ENCODE measurements around the gene CLTB.
"Not testable (repeated sequence)": the region's sequence is repeated elsewhere in the genome, so short reads cannot be mapped to it uniquely, and the experiment has no call there.

The CLTB gene

DNA sequence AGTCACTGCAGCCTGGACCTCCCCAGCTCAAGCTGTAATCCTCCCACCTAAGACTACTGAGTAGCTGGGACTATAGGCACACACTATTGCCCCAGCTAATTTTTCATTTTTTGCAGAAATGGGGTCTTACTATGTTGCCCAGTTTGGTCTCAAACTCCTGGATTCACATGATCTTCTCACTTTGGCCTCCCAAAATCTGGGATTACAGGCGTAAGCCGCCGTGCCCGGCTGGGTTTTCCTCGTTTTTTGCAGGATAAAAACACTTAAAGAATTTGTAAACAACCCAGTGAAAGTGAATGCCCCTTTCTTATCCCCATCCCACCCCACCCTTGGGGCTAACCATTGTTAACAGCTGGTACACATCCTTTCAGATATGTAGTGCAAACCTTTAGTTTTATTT, 7.7 kb downstream of the CLTB start:
- TF ChIP-seq, protein P1, sequence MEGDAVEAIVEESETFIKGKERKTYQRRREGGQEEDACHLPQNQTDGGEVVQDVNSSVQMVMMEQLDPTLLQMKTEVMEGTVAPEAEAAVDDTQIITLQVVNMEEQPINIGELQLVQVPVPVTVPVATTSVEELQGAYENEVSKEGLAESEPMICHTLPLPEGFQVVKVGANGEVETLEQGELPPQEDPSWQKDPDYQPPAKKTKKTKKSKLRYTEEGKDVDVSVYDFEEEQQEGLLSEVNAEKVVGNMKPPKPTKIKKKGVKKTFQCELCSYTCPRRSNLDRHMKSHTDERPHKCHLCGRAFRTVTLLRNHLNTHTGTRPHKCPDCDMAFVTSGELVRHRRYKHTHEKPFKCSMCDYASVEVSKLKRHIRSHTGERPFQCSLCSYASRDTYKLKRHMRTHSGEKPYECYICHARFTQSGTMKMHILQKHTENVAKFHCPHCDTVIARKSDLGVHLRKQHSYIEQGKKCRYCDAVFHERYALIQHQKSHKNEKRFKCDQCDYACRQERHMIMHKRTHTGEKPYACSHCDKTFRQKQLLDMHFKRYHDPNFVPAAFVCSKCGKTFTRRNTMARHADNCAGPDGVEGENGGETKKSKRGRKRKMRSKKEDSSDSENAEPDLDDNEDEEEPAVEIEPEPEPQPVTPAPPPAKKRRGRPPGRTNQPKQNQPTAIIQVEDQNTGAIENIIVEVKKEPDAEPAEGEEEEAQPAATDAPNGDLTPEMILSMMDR (conservative IDR thresholded peaks at IDR 0.05): no peak
- no peak overlapping the region for H3K27ac ChIP-seq

GRCh38 chr5:176408252-176408573, 8.1 kb downstream of the CLTB start:
- not testable (repeated sequence) for H3K27ac ChIP-seq

DNA sequence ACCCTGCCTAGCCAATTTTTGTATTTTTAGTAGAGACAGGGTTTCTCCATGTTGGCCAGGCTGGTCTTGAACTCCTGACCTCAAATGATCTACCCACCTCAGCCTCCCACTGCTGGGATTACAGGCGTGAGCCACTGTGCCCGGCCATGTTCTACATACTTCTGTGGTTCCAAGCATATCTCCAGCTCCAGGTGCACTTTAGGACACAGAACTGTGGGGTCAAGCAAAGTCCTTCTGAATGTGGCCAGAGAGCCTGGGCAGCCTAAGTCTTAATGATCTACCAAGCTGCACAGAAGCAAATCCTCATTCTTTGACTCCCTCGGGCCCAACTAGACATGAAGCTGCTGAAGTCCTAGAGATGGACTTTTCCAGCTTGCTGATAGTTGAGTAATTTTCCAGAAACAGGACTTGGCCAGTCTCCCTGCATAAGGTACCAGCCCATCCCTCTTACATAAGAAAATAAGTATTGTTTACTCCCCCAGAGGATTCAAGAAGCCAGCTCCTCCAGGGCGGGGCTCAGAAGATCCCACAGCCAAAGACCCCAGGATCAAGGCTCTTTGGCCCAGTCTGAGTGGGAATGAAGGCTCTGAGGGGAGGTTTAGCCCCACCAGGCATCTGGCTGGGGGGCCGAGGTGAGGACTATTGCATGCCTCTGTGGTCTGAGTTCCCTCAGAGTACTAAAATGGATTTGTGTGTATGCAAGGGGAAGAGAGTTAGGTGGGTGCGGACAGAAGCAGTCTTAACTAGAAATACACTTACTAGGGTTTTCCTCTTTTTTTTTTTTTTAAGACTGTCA, 8.7 kb downstream of the CLTB start:
- H3K27ac ChIP-seq: no peak overlapping the region
- TF ChIP-seq, protein P1 (conservative IDR thresholded peaks at IDR 0.05): no peak

DNA sequence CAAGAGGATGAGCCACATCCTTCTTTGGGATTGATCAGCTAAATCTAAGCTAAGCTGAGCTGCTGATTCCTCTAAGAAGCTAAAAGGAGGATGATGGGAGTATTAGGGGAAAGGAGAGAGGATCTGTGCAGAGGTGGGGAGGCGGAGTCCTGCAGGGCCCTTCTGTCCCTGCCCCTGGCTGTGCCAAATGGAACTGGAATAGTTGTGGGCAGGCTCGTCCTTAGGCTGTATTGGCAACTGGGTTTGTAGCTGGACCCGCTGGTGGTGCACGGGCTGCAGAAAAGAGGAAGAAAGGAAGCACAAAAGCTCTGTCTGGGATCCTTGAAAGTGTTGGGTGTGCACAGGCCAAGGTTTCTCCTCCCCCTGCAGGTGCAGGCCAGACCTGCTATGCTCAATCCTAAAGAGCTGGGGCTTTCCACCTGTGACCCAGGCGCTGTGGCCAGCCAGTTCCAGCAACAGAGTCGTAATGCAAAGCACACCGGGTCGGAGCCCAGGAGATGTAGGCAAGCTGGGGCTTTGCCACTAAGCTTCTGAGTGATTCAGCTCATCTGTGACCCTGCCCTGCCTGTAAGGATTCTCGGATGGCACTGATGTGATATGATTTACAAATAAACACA, 9.8 kb downstream of the CLTB start:
- H3K27ac ChIP-seq: no peak overlapping the region

DNA sequence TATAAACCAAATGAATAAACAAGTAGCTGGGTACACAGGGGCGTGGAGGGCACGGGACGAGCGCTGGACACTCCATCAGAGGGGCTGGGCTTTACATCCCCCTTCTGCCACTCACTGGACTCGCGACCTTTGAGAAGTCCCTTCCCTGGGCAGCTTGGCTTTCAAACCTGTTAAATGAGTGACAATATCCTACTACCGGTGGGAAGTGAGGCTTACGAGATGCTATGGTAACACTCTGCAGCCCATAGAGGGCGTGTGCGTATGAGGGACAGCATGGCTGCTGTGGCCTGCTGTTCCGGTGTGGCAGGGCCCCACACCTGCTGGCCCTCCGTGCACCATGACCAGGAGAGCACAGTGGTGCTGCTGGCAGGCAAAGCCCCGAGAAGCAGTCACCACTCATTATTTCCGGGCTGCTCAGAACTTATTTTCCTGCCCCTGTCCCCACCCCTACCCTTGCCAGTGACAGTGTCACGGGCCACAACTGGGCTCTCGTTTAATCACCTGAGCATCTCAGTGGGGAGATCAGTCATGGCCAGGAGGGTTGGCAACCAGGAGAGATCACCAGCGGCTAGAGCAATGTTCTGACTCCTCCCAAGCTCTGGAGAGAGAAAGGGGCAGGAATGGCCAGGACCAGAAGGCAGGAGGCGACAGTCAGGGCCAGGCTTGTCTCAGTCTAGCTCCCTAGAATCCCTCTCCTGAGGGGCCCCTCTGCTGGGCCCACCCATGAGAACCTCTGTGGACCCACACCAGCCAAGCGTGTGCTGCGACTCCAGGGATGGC, 10.5 kb downstream of the CLTB start:
- no peak overlapping the region for H3K27ac ChIP-seq
- TF ChIP-seq, protein P1 (conservative IDR thresholded peaks at IDR 0.05): peak; percentile 4; the same call in 1 of the 2 replicates

More for the DNA sequence above, 9.8 kb downstream of the CLTB start:
- TF ChIP-seq, protein P1 (conservative IDR thresholded peaks at IDR 0.05): no peak

DNA sequence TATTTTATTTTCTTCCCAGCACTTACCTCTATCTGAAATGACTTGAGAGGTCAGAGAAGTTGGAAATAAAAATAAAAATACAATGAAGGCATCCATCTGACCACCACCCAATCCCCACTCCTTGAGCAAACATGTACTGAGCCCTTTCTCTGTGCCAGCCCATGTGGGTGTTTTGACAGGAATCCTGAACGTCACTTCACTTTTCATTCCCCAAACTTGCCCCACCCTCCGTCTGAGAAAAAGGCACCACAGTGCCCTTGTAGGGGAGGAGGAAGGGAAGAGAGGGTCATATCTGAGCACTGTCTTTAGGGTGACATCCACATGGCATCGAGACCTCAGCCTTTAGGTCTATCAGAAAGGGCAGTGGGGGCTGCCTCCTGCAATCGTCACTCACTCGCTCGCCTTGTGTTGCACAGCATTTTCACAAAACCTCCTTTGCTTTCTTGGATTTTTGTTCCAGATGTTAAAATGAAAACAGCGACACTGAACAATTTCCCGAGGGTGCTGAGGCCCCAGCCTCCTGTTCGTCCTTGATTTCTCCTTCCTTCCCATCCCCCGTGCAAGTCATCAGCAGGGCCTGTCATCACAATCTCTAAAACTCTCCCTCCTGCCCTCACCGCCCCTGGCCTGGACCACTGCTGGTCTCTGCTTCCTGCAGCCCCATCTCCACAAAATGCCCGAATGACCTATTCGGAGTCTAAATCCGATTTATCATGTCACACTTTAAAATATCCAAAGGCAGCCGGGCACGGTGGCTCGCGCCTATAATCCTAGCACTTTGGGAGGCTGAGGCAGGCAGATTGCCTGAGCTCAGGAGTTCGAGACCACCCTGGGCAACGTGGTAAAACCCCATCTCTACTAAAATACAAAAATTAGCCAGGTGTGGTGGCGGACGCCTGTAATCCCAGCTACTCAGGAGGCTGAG, 14.8 kb downstream of the CLTB start:
- TF ChIP-seq, protein P1 (conservative IDR thresholded peaks at IDR 0.05): no peak
- no peak overlapping the region for H3K27ac ChIP-seq

- TF ChIP-seq, protein P1 (conservative IDR thresholded peaks at IDR 0.05): no peak
- H3K27ac ChIP-seq: no peak overlapping the region
Observed at GRCh38 chr5:176400382-176401156, 15.8 kb downstream of the CLTB start.
